Urinary bladder (tissue), 4 donors: ENCODE data around the gene CNOT6L. TPM values are rescaled to one million over a fixed set of nuclear protein-coding genes. Genes with fewer than 3 reads are reported as not detected.
"Not testable (repeated sequence)": the region's sequence is repeated elsewhere in the genome, so short reads cannot be mapped to it uniquely, and the experiment has no call there.

ENCODE experiments used
- DNase-seq: peaks from one replicate; pipeline ENCODE4 v3.0.0-alpha.2; 2015; ENCODE audit errors: extremely low spot score
- H3K27ac ChIP-seq: one replicate; pipeline ENCODE4 v1.5.1; 2013; ENCODE audit warnings: low read depth, mild to moderate bottlenecking, moderate library complexity
- H3K36me3 ChIP-seq: one replicate; pipeline ENCODE4 v1.6.1; 2013; ENCODE audit warnings: mild to moderate bottlenecking, moderate library complexity; ENCODE audit not compliant: insufficient read depth
- H3K4me1 ChIP-seq: one replicate; pipeline ENCODE4 v1.6.1; 2013; ENCODE audit warnings: mild to moderate bottlenecking, moderate library complexity; ENCODE audit not compliant: insufficient read depth
- H3K4me3 ChIP-seq: one replicate; pipeline ENCODE4 v1.5.1; 2013; ENCODE audit warnings: low read depth, low read length
- WGBS: extraction: QIAGEN DNeasy Blood & Tissue Kit; methylation state at CpG from one replicate; pipeline ENCODE4 v1.1.7; 2013; 5-methylcytosine and 5-hydroxymethylcytosine counted together
- polyA plus RNA-seq: library from polyadenylated mRNA; stranded (reverse); fragments of 200-250 nt; gene quantifications from one replicate; pipeline ENCODE4 v1.2.3, GENCODE V29; 2013
- total RNA-seq: library from RNA; depleted of rRNA; stranded (reverse); fragments of >200 nt; gene quantifications from one replicate; pipeline ENCODE4 v1.2.3, GENCODE V29; 2014
- donor health status: healthy with polysubstance abuse.
- donor health status: healthy.

CNOT6L gene
- total and polyA plus RNA-seq, 2 donors, result 11.8 to 51.7 TPM

DNA sequence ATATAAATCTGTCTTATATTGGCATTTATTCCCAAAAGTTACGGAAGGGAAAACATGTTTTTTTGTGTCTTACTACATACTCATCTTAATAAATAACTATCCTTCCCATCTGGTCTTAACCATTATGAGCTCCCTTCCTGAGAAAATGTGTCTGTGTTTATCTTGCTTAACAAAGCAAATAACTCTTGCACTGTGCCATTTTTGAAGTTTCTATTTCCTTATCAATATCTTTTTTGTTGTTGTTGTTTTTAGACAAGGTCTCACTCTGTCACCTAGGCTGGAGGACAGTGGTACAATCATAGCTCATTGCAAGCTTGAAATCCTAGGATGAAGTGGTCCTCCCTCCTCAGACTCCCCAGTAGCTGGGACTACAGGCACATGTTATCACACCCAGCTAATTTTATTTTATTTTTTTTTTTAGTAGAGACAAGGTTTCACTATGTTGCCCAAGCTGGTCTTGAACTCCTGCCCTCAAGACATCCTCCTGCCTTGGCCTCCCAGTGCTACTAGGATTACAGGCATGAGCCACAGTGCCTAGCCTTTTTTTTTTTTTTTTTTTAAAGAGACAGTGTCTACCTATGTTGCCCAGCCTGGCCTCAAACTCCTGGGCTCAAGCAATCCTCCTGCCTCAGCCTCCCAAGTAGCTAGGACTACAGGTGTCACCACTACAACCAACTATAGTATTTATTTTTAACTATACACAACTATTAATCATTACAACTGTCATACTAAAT is 36.9 kb downstream of the CNOT6L start:
- Histone ChIP-seq H3K36me3 (no peaks in the 10 kb centered on the region), H3K4me3 (no peak overlapping the region), H3K4me1 (no peaks in the 10 kb centered on the region), H3K27ac (no peak overlapping the region)
- 87% methylated on average over 1 of the region's 1 CpG for WGBS
- DNase-seq, result no peak

DNA sequence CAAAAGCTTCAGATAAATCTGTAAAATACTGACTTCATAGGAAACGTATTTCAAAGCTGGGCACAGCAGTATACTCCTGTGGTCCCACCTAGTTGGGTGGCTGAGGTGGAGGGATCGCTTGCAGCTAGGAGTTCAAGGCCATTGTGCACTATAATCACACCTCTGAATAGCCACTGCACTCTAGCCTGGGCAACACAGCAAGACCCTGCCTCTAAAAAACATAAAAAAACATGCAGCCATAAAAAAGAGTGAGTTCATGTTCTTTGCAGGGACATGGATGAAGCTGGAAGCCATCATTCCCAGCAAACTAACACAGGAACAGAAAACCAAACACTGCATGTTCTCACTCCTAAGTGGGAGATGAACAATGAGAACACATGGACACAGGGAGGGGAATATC is 38.4 kb downstream of the CNOT6L start:
- 91% methylated on average over 2 of the region's 2 CpGs for WGBS
- H3K4me3 ChIP-seq, DNase-seq, H3K36me3 ChIP-seq, H3K4me1 ChIP-seq, H3K27ac ChIP-seq: not testable (repeated sequence)

DNA sequence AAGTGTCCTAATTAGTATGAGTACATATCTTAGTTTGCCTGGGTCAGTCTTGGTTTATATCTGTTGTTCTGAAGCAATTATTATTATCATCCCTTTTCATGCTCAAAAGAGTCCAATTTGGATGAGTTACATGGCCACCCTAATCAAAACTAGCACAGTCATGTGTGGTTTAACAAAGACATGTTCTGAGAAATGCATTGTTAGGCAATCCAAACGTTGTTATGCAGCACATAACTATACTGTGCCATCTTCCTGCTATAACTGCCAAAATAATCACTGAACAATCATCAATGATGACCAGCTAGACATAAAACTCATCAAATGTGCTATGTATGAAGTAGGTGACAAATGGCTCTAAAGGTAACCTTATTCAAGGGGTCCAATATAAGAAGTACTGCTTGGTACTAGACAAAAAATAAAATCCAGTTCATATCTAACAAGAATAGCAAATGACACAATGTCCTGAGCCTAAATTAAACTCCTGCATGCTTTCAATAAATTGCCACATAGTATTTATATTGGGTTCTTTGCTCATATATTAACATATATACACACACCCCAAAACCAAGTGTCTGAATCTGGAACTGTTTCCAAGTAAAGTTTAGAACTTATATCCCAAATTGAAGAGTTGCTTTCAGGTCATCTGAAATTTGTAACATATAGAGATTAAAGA is 41.9 kb downstream of the CNOT6L start:
- H3K4me3 ChIP-seq, result no peak overlapping the region
- no peaks in the 10 kb centered on the region for H3K36me3 ChIP-seq
- no peak for DNase-seq
- peaks cover 2% of the 10 kb centered on the region for H3K4me1 ChIP-seq
- WGBS, result 27% methylated on average over 1 of the region's 1 CpG
- H3K27ac ChIP-seq, result no peak overlapping the region

DNA sequence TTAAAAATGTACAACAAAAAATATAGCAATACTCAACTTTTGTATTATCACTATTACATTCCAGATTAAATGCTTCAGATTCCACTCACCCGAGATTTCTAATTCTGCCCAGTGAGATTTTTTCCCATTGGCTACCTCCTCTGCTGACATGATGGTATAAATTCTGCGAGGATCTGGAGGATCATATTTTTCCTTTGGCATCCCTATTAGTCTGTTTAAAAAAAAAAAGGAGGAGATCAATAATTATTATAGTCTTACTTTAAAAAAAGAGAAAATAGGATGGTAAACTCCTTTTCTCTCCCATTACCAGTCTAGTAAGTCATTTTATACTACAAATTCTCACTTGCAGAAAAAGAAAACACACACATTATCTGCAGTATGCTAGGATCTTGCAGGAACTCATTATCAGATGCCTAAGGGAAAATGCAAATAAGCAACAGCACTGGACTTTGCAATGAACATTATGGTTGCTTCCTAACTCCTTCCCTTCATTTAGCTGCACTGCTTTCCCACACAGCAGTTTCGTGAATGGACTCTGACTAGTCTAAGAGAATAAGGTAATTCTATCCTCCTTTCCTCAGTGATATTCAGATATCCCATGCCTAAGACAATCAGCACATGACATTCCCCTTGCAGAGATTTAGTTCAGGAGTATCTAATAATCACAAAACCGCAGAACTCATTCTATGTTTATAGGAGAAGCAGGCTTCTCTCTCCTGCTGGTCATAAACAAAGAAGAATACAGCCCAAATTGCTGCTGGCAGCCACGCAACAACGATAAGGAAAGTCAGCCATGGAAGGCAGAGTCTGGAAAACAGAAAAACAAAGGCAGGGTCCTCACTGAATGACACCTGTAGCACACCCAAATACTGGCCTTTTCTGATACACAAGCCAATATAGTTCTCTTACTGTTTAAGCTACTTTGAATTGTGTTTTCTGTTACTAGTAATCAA is 42.7 kb downstream of the CNOT6L start:
- no peak overlapping the region for H3K27ac ChIP-seq
- H3K4me1 ChIP-seq, result peaks cover 2% of the 10 kb centered on the region
- no peak for DNase-seq
- WGBS, result 50% methylated on average over 6 of the region's 6 CpGs
- no peaks in the 10 kb centered on the region for H3K36me3 ChIP-seq
- no peak overlapping the region for H3K4me3 ChIP-seq

DNA sequence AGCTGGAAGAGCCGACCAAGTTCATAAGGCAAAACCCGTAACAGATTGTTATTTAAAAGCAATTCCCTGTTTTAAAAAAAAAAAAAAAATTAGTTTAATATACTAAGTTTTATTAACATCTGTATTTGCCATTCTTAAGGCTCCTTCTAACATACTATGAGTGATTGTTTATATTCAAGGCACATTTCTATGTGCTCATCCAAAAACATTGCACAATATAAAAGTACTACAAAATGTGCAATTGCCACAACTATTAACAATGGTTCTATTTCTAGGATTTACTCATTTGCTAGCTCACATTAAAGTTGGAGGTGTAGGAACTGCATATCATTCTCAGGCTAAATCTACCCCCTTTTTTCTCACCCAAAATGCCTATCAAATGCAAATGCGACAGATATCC is 46.1 kb downstream of the CNOT6L start:
- DNase-seq, result no peak
- no peak overlapping the region for H3K4me3 ChIP-seq
- no peaks in the 10 kb centered on the region for H3K36me3 ChIP-seq
- H3K4me1 ChIP-seq, result peaks cover 2% of the 10 kb centered on the region
- H3K27ac ChIP-seq, result no peak overlapping the region
- 96% methylated on average over 3 of the region's 3 CpGs for WGBS

DNA sequence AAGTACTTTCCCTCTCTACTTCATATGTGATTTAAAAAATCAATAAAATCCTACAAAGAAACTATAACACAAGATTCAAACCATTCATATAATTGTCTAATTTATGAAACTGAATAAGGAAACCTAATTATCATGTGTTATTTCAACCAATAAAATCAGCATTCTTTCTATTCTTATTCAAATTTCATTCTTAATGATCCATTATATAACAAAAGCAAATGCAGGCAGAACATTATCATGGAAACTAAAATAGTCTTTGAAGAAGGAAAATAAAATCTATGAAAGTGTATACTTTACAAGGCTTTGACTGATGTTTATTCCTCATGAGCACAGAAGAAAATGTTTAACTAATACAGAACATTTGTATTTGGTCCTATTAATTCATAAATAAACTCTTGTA is 47.6 kb downstream of the CNOT6L start:
- H3K36me3 ChIP-seq, result no peaks in the 10 kb centered on the region
- H3K27ac ChIP-seq, result no peak overlapping the region
- H3K4me3 ChIP-seq, result no peak overlapping the region
- no peaks in the 10 kb centered on the region for H3K4me1 ChIP-seq
- no peak for DNase-seq

DNA sequence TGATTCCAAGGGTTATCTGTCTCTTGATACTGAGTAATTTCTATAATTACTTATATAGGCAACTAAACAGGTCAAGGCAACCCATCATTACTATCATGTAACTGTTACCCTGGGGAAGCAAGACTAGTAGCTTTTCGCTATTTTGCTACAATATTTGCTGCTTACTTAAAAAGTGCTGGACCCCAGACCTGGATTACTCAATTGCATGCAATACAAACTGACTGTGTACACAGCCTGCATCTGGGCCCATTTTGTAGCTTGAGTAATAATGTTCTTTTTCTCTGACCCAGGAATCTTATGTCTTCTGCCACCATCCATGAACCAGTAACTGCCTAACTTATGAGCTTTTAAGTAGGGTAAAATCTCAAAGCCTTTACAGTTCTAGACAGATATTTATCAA is 53.4 kb downstream of the CNOT6L start:
- Histone ChIP-seq H3K36me3 (no peaks in the 10 kb centered on the region), H3K4me3 (no peak overlapping the region), H3K4me1 (no peaks in the 10 kb centered on the region), H3K27ac (no peak overlapping the region)
- DNase-seq, result no peak
- WGBS, result 99% methylated on average over 1 of the region's 1 CpG

DNA sequence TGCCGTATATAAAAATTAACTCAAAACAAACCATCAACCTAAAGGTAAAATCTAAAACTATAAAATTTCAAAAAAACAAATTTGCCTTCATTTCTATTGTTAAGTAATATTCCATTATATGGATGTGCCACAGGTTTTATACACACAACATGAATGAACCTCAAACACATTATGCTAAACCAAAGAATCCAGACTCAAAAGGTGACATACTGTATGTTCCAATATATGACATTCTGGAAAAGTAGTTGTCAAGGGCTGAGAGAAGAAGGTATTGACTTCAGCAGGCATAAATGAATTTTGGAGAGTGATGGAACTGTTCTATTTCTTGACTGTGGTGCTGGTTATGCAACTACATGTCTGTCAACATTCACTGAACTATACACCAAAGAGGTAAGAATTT is 56.6 kb downstream of the CNOT6L start:
- DNase-seq, result no peak
- H3K27ac ChIP-seq, result no peak overlapping the region
- 99% methylated on average over 1 of the region's 1 CpG for WGBS
- no peaks in the 10 kb centered on the region for H3K36me3 ChIP-seq
- no peak overlapping the region for H3K4me3 ChIP-seq
- no peaks in the 10 kb centered on the region for H3K4me1 ChIP-seq

DNA sequence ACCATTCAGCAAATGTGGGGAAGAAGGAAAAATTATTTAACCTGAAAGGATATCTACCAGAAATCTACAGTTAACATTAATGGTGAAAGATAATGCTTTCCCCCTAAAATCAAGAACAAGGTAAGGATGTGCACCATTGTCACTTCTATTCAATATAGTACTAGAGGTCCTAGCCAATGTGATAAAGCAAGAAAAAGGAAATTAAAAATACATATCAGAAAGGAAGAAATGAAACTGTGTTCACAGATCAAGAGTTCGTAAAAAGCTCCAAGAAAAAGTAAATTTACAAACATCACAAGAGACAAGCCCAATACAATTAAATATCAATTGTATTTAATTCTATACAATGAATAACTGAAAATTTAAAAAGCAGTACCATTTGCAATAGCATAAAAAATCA is 57.6 kb downstream of the CNOT6L start:
- H3K36me3 ChIP-seq, result no peaks in the 10 kb centered on the region
- H3K4me1 ChIP-seq, result no peaks in the 10 kb centered on the region
- H3K27ac ChIP-seq, result no peak overlapping the region
- no peak for DNase-seq
- H3K4me3 ChIP-seq, result no peak overlapping the region
- WGBS, result 95% methylated on average over 1 of the region's 1 CpG

DNA sequence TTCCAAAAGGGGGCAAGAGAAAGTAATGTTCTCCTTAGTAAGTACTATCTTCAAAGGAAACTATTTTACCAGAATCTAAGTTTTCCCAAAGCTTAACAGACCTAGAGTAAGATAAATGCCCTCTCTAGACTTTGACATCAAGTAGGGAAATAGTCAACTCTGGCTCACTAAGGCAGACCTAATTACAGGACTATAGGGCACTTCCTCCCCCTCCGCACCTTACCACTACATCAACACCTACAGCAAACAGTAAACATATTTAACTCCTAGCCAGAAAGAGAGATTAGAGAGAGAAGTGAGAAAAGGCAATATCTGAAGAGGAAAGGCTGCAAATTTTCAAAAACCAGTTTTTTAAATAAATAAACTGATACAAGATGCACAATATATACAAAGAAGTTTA is 60.4 kb downstream of the CNOT6L start:
- Histone ChIP-seq H3K4me1 (no peaks in the 10 kb centered on the region), H3K4me3 (no peak overlapping the region), H3K27ac (no peak overlapping the region), H3K36me3 (no peaks in the 10 kb centered on the region)
- DNase-seq, result no peak
- 98% methylated on average over 1 of the region's 1 CpG for WGBS

DNA sequence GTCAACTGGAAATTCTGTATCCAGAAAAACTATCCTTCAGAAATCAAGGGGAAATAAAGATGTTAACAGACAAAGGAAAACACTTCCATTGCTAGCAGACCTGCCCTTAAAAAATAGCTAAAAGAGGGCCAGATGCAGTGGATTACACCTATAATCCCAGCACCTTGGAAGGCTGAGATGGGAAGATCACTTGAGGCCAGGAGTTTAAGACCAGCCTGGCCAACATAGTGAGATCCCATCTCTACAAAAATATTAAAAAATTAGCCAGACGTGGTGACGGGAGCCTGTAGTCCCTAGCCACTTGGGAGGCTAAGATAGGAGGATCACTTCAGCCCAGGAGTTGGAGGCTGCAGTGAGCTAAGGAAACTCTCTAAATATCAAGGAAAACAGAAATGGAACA is 67.4 kb downstream of the CNOT6L start:
- WGBS, result over 99% methylated on average over 2 of the region's 2 CpGs
- H3K4me1 ChIP-seq, result no peaks in the 10 kb centered on the region
- H3K36me3 ChIP-seq, result no peaks in the 10 kb centered on the region
- H3K4me3 ChIP-seq, result no peak overlapping the region
- no peak overlapping the region for H3K27ac ChIP-seq
- DNase-seq, result no peak

DNA sequence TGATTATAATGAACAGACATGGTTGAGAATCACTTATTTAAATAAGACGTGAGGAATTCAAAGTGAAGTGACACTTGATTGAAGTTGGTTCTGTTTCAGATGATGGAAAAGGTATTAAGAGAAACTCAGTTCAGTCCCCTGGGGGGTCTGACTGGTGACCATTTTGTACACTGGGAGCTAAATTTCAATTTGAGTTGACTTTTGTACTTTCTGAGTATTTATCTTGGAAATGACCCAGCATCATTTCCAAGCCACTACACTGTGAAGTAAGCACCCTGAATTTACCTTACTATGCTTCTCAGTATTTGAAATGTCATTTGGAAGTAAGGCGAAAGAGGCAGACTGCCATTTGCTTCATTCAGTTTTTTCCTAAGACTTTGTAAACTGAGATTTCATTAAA is 73.4 kb downstream of the CNOT6L start:
- Histone ChIP-seq H3K4me3 (no peak overlapping the region), H3K4me1 (no peaks in the 10 kb centered on the region), H3K36me3 (no peaks in the 10 kb centered on the region), H3K27ac (no peak overlapping the region)
- WGBS, result 94% methylated on average over 2 of the region's 2 CpGs
- DNase-seq, result no peak

DNA sequence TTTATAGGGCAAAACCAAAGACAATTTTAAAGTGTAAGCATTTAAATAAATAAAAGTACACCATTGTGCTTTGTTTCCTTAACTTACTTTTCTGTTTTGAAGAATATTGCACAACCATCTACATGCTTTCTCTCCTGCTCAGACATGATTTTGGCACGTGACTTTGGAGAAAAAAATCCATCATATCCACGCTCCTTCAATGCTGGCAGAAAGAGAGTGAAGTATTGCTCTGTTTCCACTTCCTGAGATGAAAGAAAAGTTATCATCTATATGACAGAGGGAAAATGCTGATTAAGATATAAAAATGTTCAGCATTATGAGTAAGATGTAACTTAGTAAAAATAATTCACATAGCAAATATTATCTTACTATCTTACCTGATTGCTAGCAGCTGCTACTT is 77.1 kb downstream of the CNOT6L start:
- 82% methylated on average over 2 of the region's 2 CpGs for WGBS
- H3K4me3 ChIP-seq, result no peak overlapping the region
- no peaks in the 10 kb centered on the region for H3K4me1 ChIP-seq
- H3K27ac ChIP-seq, result no peak overlapping the region
- peaks cover 2% of the 10 kb centered on the region for H3K36me3 ChIP-seq
- DNase-seq, result no peak

DNA sequence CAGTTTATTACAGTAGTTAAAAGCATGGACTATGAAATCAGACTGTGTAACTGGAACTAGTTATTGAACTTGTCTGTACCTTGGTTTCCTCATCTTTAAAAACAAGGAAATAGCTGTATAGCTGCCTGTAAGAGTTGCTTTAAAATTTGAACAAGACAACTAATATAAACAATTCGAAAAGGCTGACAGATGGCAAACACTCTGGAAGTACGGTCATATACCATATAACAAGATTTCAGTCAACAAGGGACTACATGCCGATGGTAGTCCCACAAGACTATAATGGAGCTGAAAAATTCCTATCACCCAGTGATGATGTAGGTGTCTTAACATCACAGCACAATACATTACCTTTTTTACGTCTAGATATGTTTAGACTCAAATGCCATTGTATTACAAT is 78.7 kb downstream of the CNOT6L start:
- Histone ChIP-seq H3K36me3 (peaks cover 2% of the 10 kb centered on the region), H3K4me3 (no peak overlapping the region), H3K4me1 (no peaks in the 10 kb centered on the region), H3K27ac (no peak overlapping the region)
- 94% methylated on average over 4 of the region's 4 CpGs for WGBS
- no peak for DNase-seq
